ENCODE measurements around the gene HCFC1.

HCFC1 gene

GRCh38 chrX:153939573-153939972 is 32.0 kb downstream of the HCFC1 start:
- DNase-seq (ENCODE audit: low spot score) = no peak

- no peak for DNase-seq (ENCODE audit: low spot score)
These were observed 33.3 kb downstream of the HCFC1 start for GRCh38 chrX:153938226-153938786.

- no peak for DNase-seq (ENCODE audit: low spot score)
These were observed 34.6 kb downstream of the HCFC1 start for GRCh38 chrX:153937056-153937455.

- no peak for DNase-seq (ENCODE audit: low spot score)
These were observed 36.2 kb downstream of the HCFC1 start for GRCh38 chrX:153935326-153935851.

- DNase-seq (ENCODE audit: low spot score) = peak; percentile 64
These were observed 36.8 kb downstream of the HCFC1 start, which contains the start of gene NAA10 for GRCh38 chrX:153934762-153935325. Gene NAA10, minus strand, starts transcription at chrX:153935037. Its CDS starts 133 bp downstream, at chrX:153934904.

- no peak for DNase-seq (ENCODE audit: low spot score)
These were observed 37.4 kb downstream of the HCFC1 start for GRCh38 chrX:153934148-153934761.

- DNase-seq (ENCODE audit: low spot score) = no peak
These were observed 37.9 kb downstream of the HCFC1 start for GRCh38 chrX:153933748-153934147.

- no peak for DNase-seq (ENCODE audit: low spot score)
These were observed 39.2 kb downstream of the HCFC1 start for GRCh38 chrX:153932220-153932915.

- DNase-seq (ENCODE audit: low spot score) = no peak
These were observed 39.9 kb downstream of the HCFC1 start for GRCh38 chrX:153931748-153932147.

GRCh38 chrX:153931151-153931550 is 40.5 kb downstream of the HCFC1 start:
- no peak for DNase-seq (ENCODE audit: low spot score)

- no peak for DNase-seq (ENCODE audit: low spot score)
These were observed 41.4 kb downstream of the HCFC1 start for GRCh38 chrX:153930011-153930910.

GRCh38 chrX:153929576-153929975 is 42.0 kb downstream of the HCFC1 start:
- no peak for DNase-seq (ENCODE audit: low spot score)

GRCh38 chrX:153928846-153929245 is 42.8 kb downstream of the HCFC1 start:
- no peak for DNase-seq (ENCODE audit: low spot score)

GRCh38 chrX:153927922-153928760 is 43.5 kb downstream of the HCFC1 start:
- DNase-seq (ENCODE audit: low spot score) = peak; percentile 98

- DNase-seq (ENCODE audit: low spot score) = peak; percentile 17
These were observed 44.0 kb downstream of the HCFC1 start for GRCh38 chrX:153927672-153927921.

GRCh38 chrX:153926858-153927671 is 44.6 kb downstream of the HCFC1 start:
- DNase-seq (ENCODE audit: low spot score) = peak; percentile 86

- DNase-seq (ENCODE audit: low spot score) = no peak
These were observed 45.1 kb downstream of the HCFC1 start for GRCh38 chrX:153926552-153926857.

GRCh38 chrX:153925739-153926551 is 45.7 kb downstream of the HCFC1 start, which contains the start of gene ARHGAP4:
Gene ARHGAP4, minus strand, starts transcription at chrX:153926264. Its CDS starts 62 bp downstream, at chrX:153926202.
- DNase-seq (ENCODE audit: low spot score) = no peak

- DNase-seq (ENCODE audit: low spot score) = no peak
These were observed 46.3 kb downstream of the HCFC1 start for GRCh38 chrX:153925387-153925738.
